OCI-LY3 (cell line): ENCODE results near the gene RNFT2.

Experiments used
- H2AFZ ChIP-seq: fragments of 200-600, 300-600 bp; shearing (Covaris generic); 2 replicates; pipeline ENCODE4 v1.6.0; 2014; ENCODE audit warnings: antibody characterized with exemption, low read depth, low read length
- H3K27ac ChIP-seq: fragments of 200-600, 300-600 bp; sonication (generic); 2 replicates; pipeline ENCODE4 v1.5.1; 2014; ENCODE audit warnings: mild to moderate bottlenecking, low read length, moderate library complexity, mixed read lengths
- H3K27me3 ChIP-seq: fragments of 200-600, 300-600 bp; sonication (generic); 2 replicates; pipeline ENCODE4 v1.6.1; 2014; ENCODE audit warnings: low read depth, low read length, mixed read lengths
- H3K36me3 ChIP-seq: fragments of 200-600, 300-600 bp; sonication (generic); replicated peaks from 2 replicates; pipeline ENCODE3; 2014; ENCODE audit warnings: low read depth, low read length, mixed read lengths
- H3K4me1 ChIP-seq: fragments of 300-600, 200-600 bp; sonication (generic); 2 replicates; pipeline ENCODE4 v1.6.1; 2014; ENCODE audit warnings: low read length, mixed read lengths
- H3K4me2 ChIP-seq: fragments of 200-600, 300-600 bp; sonication (generic); 2 replicates; pipeline ENCODE4 v1.6.1; 2014; ENCODE audit warnings: low read length, mixed read lengths
- H3K4me3 ChIP-seq: fragments of 300-600, 200-600 bp; sonication (generic); 2 replicates; pipeline ENCODE4 v1.5.1; 2014; ENCODE audit warnings: antibody characterized with exemption, mild to moderate bottlenecking, low read length, moderate library complexity
- H3K79me2 ChIP-seq: fragments of 300-600, 200-600 bp; shearing (Covaris generic); 2 replicates; pipeline ENCODE4 v1.6.1; 2014; ENCODE audit warnings: mild to moderate bottlenecking, low read length, mixed read lengths
- H3K9ac ChIP-seq: fragments of 300-600, 200-600 bp; shearing (Covaris generic); 2 replicates; pipeline ENCODE4 v1.6.0; 2014; ENCODE audit warnings: mild to moderate bottlenecking, low read length, moderate library complexity
- H3K9me3 ChIP-seq: fragments of 200-600, 300-600 bp; shearing (Covaris generic); 2 replicates; pipeline ENCODE4 v1.6.1; 2014; ENCODE audit warnings: low read length, mixed read lengths; ENCODE audit not compliant: insufficient read depth
- H4K20me1 ChIP-seq: fragments of 200-600, 300-600 bp; sonication (generic); 2 replicates; pipeline ENCODE4 v1.6.1; 2016; ENCODE audit warnings: low read length, mixed read lengths; ENCODE audit not compliant: insufficient read depth
- EZH2phosphoT487 ChIP-seq: fragments of 200-600 bp; shearing (Covaris generic); IDR thresholded peaks from 2 replicates; pipeline ENCODE4 v1.6.1; 2018; ENCODE audit warnings: antibody characterized with exemption, mixed run types, low read depth
- TF ChIP-seq, protein P1 (sequence below): fragments of 200-600, 300-600 bp; sonication (generic); IDR thresholded peaks from 2 replicates; pipeline ENCODE4 v1.5.1; 2014; ENCODE audit warnings: antibody characterized with exemption, low read length, low read depth

Gene RNFT2

GRCh38 chr12:116806845-116807440 lies 68.8 kb downstream of the RNFT2 start:
- no peak overlapping the region for H3K4me2 ChIP-seq

GRCh38 chr12:116807546-116807945 lies 69.4 kb downstream of the RNFT2 start:
- TF ChIP-seq, protein P1, sequence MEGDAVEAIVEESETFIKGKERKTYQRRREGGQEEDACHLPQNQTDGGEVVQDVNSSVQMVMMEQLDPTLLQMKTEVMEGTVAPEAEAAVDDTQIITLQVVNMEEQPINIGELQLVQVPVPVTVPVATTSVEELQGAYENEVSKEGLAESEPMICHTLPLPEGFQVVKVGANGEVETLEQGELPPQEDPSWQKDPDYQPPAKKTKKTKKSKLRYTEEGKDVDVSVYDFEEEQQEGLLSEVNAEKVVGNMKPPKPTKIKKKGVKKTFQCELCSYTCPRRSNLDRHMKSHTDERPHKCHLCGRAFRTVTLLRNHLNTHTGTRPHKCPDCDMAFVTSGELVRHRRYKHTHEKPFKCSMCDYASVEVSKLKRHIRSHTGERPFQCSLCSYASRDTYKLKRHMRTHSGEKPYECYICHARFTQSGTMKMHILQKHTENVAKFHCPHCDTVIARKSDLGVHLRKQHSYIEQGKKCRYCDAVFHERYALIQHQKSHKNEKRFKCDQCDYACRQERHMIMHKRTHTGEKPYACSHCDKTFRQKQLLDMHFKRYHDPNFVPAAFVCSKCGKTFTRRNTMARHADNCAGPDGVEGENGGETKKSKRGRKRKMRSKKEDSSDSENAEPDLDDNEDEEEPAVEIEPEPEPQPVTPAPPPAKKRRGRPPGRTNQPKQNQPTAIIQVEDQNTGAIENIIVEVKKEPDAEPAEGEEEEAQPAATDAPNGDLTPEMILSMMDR, result no peak
- no peak for TF ChIP-seq EZH2phosphoT487
- Histone ChIP-seq H4K20me1 (no peaks in the 10 kb centered on the region), H3K36me3 (no peaks in the 10 kb centered on the region), H3K9ac (no peak overlapping the region), H3K4me3 (no peak overlapping the region), H3K4me2 (no peak overlapping the region), H3K27me3 (no peaks in the 10 kb centered on the region), H3K27ac (no peak overlapping the region), H2AFZ (no peak overlapping the region), H3K4me1 (no peaks in the 10 kb centered on the region), H3K79me2 (no peaks in the 10 kb centered on the region), H3K9me3 (peaks cover 7% of the 10 kb centered on the region; the same call in 1 of the 2 replicates)

More at GRCh38 chr12:116806845-116807440, 68.8 kb downstream of the RNFT2 start:
- peaks cover 7% of the 10 kb centered on the region; the same call in 1 of the 2 replicates for H3K9me3 ChIP-seq
- no peak overlapping the region for H3K27ac ChIP-seq
- H4K20me1 ChIP-seq, result no peaks in the 10 kb centered on the region
- no peaks in the 10 kb centered on the region for H3K79me2 ChIP-seq
- H3K27me3 ChIP-seq, result no peaks in the 10 kb centered on the region
- H3K4me1 ChIP-seq, result no peaks in the 10 kb centered on the region
- no peak overlapping the region for H3K9ac ChIP-seq
- H3K4me3 ChIP-seq, result no peak overlapping the region
- H2AFZ ChIP-seq, result no peak overlapping the region
- no peak for TF ChIP-seq EZH2phosphoT487
- TF ChIP-seq, protein P1, result no peak
- no peaks in the 10 kb centered on the region for H3K36me3 ChIP-seq

DNA sequence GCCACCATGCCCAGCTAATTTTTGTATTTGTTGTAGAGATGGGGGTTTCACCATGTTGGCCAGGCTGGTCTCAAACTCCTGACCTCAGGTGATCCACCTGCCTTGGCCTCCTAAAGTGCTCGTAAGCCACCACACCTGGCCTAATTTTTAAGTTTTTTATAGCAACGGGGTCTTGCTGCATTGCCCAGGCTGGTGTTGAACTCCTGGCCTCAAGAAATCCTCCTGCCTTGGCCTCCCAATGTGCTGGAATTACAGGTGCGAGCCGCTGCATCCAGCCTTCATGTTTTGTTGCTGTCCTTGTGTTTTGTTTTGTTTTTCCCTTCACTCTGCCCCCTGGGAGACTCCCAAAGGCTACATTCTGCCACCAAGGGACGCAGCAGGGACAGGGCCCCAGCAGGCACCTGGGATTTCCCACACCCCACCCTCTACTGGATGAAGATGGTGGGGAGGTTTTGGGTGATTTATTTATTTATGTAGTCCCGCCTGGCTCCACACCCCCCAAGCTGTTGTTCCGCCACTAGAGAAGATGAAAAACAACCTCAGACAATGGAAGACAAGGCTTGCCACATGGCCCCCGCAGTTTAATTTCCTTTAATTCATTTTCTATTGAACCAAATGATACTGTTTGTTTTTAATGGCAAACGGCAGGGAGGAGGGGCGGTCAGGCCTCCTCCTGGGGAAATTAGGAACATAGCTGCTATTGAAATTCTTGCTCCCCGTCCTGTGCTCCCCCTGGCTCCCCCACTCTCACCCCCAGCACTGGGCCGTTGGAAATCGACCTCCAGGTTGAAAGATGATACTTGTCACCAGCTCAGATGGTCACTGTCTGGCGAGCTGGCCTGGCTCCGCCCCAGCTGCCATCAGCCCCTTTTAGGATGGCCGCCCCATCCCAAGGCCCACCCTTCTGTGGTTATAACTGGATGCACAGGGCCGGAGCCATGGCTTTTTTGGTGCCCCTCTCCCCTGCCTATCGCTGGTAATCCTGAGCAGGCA lies 70.3 kb downstream of the RNFT2 start:
- no peaks in the 10 kb centered on the region for H4K20me1 ChIP-seq
- no peaks in the 10 kb centered on the region for H3K27me3 ChIP-seq
- TF ChIP-seq EZH2phosphoT487, result no peak
- TF ChIP-seq, protein P1, result no peak
- no peak overlapping the region for H3K4me3 ChIP-seq
- H3K79me2 ChIP-seq, result no peaks in the 10 kb centered on the region
- no peaks in the 10 kb centered on the region for H3K36me3 ChIP-seq
- no peak overlapping the region for H3K27ac ChIP-seq
- H3K4me1 ChIP-seq, result no peaks in the 10 kb centered on the region
- H3K9me3 ChIP-seq, result peaks cover 6% of the 10 kb centered on the region; the same call in 1 of the 2 replicates
- no peak overlapping the region for H3K4me2 ChIP-seq
- H3K9ac ChIP-seq, result no peak overlapping the region
- H2AFZ ChIP-seq, result no peak overlapping the region

GRCh38 chr12:116812238-116812637 lies 74.1 kb downstream of the RNFT2 start:
- no peak overlapping the region for H3K27ac ChIP-seq
- H3K36me3 ChIP-seq, result no peaks in the 10 kb centered on the region
- H3K79me2 ChIP-seq, result no peaks in the 10 kb centered on the region
- H3K4me1 ChIP-seq, result no peaks in the 10 kb centered on the region
- TF ChIP-seq EZH2phosphoT487, result no peak
- TF ChIP-seq, protein P1, result no peak
- no peaks in the 10 kb centered on the region for H3K9me3 ChIP-seq
- H3K4me3 ChIP-seq, result no peak overlapping the region
- H3K9ac ChIP-seq, result no peak overlapping the region
- no peak overlapping the region for H3K4me2 ChIP-seq
- H2AFZ ChIP-seq, result no peak overlapping the region
- H3K27me3 ChIP-seq, result no peaks in the 10 kb centered on the region
- H4K20me1 ChIP-seq, result no peaks in the 10 kb centered on the region
